MM.1S (cell line): ENCODE data around the gene MAGI2.

Source experiments
- DNase-seq: peaks from one replicate; pipeline ENCODE4 v3.0.0-alpha.2; 2015
- H2AFZ ChIP-seq: fragments of 300-600 bp; sonication (generic); 2 replicates; pipeline ENCODE4 v1.6.0; 2016; ENCODE audit warnings: antibody characterized with exemption, low read length
- H3F3A ChIP-seq: fragments of 300-600 bp; sonication (generic); 2 replicates; pipeline ENCODE4 v1.6.1; 2016; ENCODE audit warnings: mild to moderate bottlenecking, antibody characterized with exemption, low read length, moderate library complexity, mixed read lengths; ENCODE audit not compliant: insufficient read depth
- H3K27ac ChIP-seq: fragments of 300-600 bp; sonication (generic); 2 replicates; pipeline ENCODE4 v1.5.1; 2016; ENCODE audit warnings: mild to moderate bottlenecking, low read length
- H3K27me3 ChIP-seq: fragments of 300-600 bp; sonication (generic); replicated peaks from 2 replicates; pipeline ENCODE4 v1.6.0; 2016; ENCODE audit warnings: low read length; ENCODE audit not compliant: insufficient read depth
- H3K36me3 ChIP-seq: fragments of 300-600 bp; sonication (generic); replicated peaks from 2 replicates; pipeline ENCODE4 v1.6.1; 2016; ENCODE audit warnings: mild to moderate bottlenecking, low read length, mixed read lengths; ENCODE audit not compliant: insufficient read depth
- H3K4me1 ChIP-seq: fragments of 300-600 bp; sonication (generic); 2 replicates; pipeline ENCODE4 v1.6.1; 2016; ENCODE audit warnings: low read length, mixed read lengths
- H3K4me2 ChIP-seq: fragments of 300-600 bp; sonication (generic); 2 replicates; pipeline ENCODE4 v1.6.0; 2016; ENCODE audit warnings: low read depth, low read length
- H3K4me3 ChIP-seq: fragments of 300-600 bp; sonication (generic); 2 replicates; pipeline ENCODE4 v1.5.1; 2016; ENCODE audit warnings: low read length, mixed read lengths
- H3K79me2 ChIP-seq: fragments of 300-600 bp; sonication (generic); 2 replicates; pipeline ENCODE4 v1.6.1; 2016; ENCODE audit warnings: mixed run types, low read length, mixed read lengths
- H3K9ac ChIP-seq: fragments of 300-600 bp; sonication (generic); 2 replicates; pipeline ENCODE4 v1.6.1; 2016; ENCODE audit warnings: low read length, mixed read lengths
- H3K9me2 ChIP-seq: fragments of 300-600 bp; sonication (generic); replicated peaks from 2 replicates; pipeline ENCODE4 v1.6.1; 2016; ENCODE audit warnings: mild to moderate bottlenecking, low read length, mixed read lengths; ENCODE audit not compliant: insufficient read depth
- H3K9me3 ChIP-seq: fragments of 300-600 bp; sonication (generic); replicated peaks from 2 replicates; pipeline ENCODE4 v1.6.1; 2016; ENCODE audit warnings: mild to moderate bottlenecking, low read length, mixed read lengths; ENCODE audit not compliant: insufficient read depth
- H4K20me1 ChIP-seq: fragments of 300-600 bp; sonication (generic); 2 replicates; pipeline ENCODE4 v1.6.1; 2016; ENCODE audit warnings: mild to moderate bottlenecking, low read length, moderate library complexity, mixed read lengths; ENCODE audit not compliant: insufficient read depth
- EZH2 ChIP-seq: fragments of 300-600 bp; sonication (generic); optimal IDR thresholded peaks from 2 replicates; pipeline ENCODE3; 2017; ENCODE audit warnings: low read depth, mild to moderate bottlenecking, antibody characterized with exemption, low read length, mixed read lengths
- EZH2phosphoT487 ChIP-seq: fragments of 300-600 bp; sonication (generic); IDR thresholded peaks from 2 replicates; pipeline ENCODE4 v1.6.1; 2018; ENCODE audit warnings: antibody characterized with exemption, low read length
- TF ChIP-seq, protein P1 (sequence below): fragments of 300-600 bp; sonication (generic); IDR thresholded peaks from 2 replicates; pipeline ENCODE4 v1.5.1; 2016; ENCODE audit warnings: antibody characterized with exemption, low read length, mixed read lengths

The MAGI2 gene

GRCh38 chr7:78620920-78621319 lies 832.5 kb downstream of the MAGI2 start:
- Histone ChIP-seq H2AFZ (no peak overlapping the region), H3K9me3 (no peaks in the 10 kb centered on the region), H3K4me2 (no peak overlapping the region), H3F3A (no peaks in the 10 kb centered on the region), H3K79me2 (no peaks in the 10 kb centered on the region), H3K4me3 (no peak overlapping the region), H4K20me1 (no peaks in the 10 kb centered on the region), H3K27me3 (no peaks in the 10 kb centered on the region), H3K36me3 (no peaks in the 10 kb centered on the region), H3K27ac (no peak overlapping the region), H3K4me1 (no peaks in the 10 kb centered on the region), H3K9me2 (no peaks in the 10 kb centered on the region), H3K9ac (no peak overlapping the region)
- DNase-seq: peak; percentile 69
- no peak for TF ChIP-seq EZH2phosphoT487
- TF ChIP-seq, protein P1, sequence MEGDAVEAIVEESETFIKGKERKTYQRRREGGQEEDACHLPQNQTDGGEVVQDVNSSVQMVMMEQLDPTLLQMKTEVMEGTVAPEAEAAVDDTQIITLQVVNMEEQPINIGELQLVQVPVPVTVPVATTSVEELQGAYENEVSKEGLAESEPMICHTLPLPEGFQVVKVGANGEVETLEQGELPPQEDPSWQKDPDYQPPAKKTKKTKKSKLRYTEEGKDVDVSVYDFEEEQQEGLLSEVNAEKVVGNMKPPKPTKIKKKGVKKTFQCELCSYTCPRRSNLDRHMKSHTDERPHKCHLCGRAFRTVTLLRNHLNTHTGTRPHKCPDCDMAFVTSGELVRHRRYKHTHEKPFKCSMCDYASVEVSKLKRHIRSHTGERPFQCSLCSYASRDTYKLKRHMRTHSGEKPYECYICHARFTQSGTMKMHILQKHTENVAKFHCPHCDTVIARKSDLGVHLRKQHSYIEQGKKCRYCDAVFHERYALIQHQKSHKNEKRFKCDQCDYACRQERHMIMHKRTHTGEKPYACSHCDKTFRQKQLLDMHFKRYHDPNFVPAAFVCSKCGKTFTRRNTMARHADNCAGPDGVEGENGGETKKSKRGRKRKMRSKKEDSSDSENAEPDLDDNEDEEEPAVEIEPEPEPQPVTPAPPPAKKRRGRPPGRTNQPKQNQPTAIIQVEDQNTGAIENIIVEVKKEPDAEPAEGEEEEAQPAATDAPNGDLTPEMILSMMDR: no peak
- no peak for TF ChIP-seq EZH2

- Histone ChIP-seq H3K79me2 (no peaks in the 10 kb centered on the region), H3F3A (no peaks in the 10 kb centered on the region), H3K4me2 (no peak overlapping the region), H3K9ac (no peak overlapping the region), H3K4me3 (no peak overlapping the region), H3K36me3 (no peaks in the 10 kb centered on the region), H3K27ac (no peak overlapping the region), H3K4me1 (no peaks in the 10 kb centered on the region), H4K20me1 (no peaks in the 10 kb centered on the region), H2AFZ (no peak overlapping the region), H3K9me2 (no peaks in the 10 kb centered on the region), H3K27me3 (no peaks in the 10 kb centered on the region), H3K9me3 (no peaks in the 10 kb centered on the region)
- TF ChIP-seq EZH2 (no peak), EZH2phosphoT487 (no peak)
- TF ChIP-seq, protein P1: no peak
- no peak for DNase-seq
Observed at GRCh38 chr7:78616539-78616938, 836.9 kb downstream of the MAGI2 start.

DNA sequence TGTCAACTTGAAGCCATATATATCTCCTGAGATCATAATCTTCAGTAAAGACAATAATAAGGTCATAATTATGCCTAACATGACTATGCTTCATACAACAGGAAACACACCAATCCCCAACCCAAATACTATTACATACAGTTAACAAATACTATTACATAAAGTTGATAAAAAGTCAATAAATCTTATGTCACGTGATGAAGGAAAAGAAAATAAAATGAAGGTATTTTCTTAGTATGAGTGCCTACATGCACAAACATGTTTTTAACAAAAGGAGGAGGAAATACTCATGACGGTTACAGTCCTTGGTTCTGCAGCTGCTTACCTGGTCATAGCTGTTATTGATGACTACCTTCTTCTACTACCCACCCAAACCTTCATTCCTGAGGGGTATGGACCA lies 844.2 kb downstream of the MAGI2 start:
- Histone ChIP-seq H3K36me3 (no peaks in the 10 kb centered on the region), H3K4me3 (no peak overlapping the region), H3K9me3 (no peaks in the 10 kb centered on the region), H3F3A (no peaks in the 10 kb centered on the region), H2AFZ (no peak overlapping the region), H3K4me1 (no peaks in the 10 kb centered on the region), H3K9ac (no peak overlapping the region), H3K27ac (no peak overlapping the region), H3K4me2 (no peak overlapping the region), H4K20me1 (no peaks in the 10 kb centered on the region), H3K79me2 (no peaks in the 10 kb centered on the region), H3K9me2 (no peaks in the 10 kb centered on the region), H3K27me3 (no peaks in the 10 kb centered on the region)
- TF ChIP-seq, protein P1: no peak
- TF ChIP-seq EZH2phosphoT487: no peak
- no peak for TF ChIP-seq EZH2
- no peak for DNase-seq
